Measurements from ENCODE around the gene HSPG2.

- TF ChIP-seq TAF1 (IDR thresholded peaks at IDR 0.05; ENCODE audit: low read depth) (no peak), EZH2 (IDR thresholded peaks at IDR 0.05; ENCODE audit: borderline replicate concordance, insufficient read depth, low read length, poor library complexity, severe bottlenecking) (no peak), POLR2AphosphoS5 (IDR thresholded peaks at IDR 0.05) (no peak), CTCF (IDR thresholded peaks at IDR 0.05; ENCODE audit: poor library complexity, severe bottlenecking) (no peak)
Measured at GRCh38 chr1:21786640-21787039, 150.5 kb downstream of the HSPG2 start.

Data from neural cell (in vitro differentiated cells).